22Rv1 (cell line): ENCODE measurements around the gene GOSR1.

ENCODE experiments used
- ZFX ChIP-seq: fragments of 450-650 bp; IDR thresholded peaks from 2 replicates; pipeline ENCODE4 v1.6.1; 2017; ENCODE audit warnings: antibody characterized with exemption, borderline replicate concordance
- TF ChIP-seq, protein P1 (sequence below): fragments of 450-650 bp; IDR thresholded peaks from 2 replicates; pipeline ENCODE4 v1.5.1; 2017; ENCODE audit warnings: mild to moderate bottlenecking

- TF ChIP-seq, protein P1, sequence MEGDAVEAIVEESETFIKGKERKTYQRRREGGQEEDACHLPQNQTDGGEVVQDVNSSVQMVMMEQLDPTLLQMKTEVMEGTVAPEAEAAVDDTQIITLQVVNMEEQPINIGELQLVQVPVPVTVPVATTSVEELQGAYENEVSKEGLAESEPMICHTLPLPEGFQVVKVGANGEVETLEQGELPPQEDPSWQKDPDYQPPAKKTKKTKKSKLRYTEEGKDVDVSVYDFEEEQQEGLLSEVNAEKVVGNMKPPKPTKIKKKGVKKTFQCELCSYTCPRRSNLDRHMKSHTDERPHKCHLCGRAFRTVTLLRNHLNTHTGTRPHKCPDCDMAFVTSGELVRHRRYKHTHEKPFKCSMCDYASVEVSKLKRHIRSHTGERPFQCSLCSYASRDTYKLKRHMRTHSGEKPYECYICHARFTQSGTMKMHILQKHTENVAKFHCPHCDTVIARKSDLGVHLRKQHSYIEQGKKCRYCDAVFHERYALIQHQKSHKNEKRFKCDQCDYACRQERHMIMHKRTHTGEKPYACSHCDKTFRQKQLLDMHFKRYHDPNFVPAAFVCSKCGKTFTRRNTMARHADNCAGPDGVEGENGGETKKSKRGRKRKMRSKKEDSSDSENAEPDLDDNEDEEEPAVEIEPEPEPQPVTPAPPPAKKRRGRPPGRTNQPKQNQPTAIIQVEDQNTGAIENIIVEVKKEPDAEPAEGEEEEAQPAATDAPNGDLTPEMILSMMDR = no peak
- TF ChIP-seq ZFX = no peak
Observed at GRCh38 chr17:30449480-30449879, 27.7 kb upstream of the GOSR1 start.
